HG03354 (cell line): ENCODE measurements around the gene BABAM1.

ENCODE experiments used
- ATAC-seq: cut with Tn5 transposase; IDR thresholded peaks from one replicate; pipeline ENCODE4 v1.9.1; 2021; ENCODE audit warnings: mild to moderate bottlenecking; ENCODE audit not compliant: unreplicated experiment, poor library complexity, severe bottlenecking

The BABAM1 gene

GRCh38 chr19:17318966-17319365 is 51.7 kb downstream of the BABAM1 start:
- no peak for ATAC-seq

GRCh38 chr19:17319473-17320238 is 52.4 kb downstream of the BABAM1 start:
- ATAC-seq, result no peak

- no peak for ATAC-seq
Observed at GRCh38 chr19:17320435-17320834, 53.2 kb downstream of the BABAM1 start.

- no peak for ATAC-seq
Observed at GRCh38 chr19:17321655-17322489, 54.6 kb downstream of the BABAM1 start.

GRCh38 chr19:17322854-17323253 is 55.6 kb downstream of the BABAM1 start:
- ATAC-seq, result no peak

GRCh38 chr19:17323300-17323963 is 56.2 kb downstream of the BABAM1 start:
- ATAC-seq, result no peak

GRCh38 chr19:17323964-17324332 is 56.7 kb downstream of the BABAM1 start:
- no peak for ATAC-seq

GRCh38 chr19:17324357-17325114 is 57.3 kb downstream of the BABAM1 start:
- ATAC-seq, result no peak

- no peak for ATAC-seq
Observed at GRCh38 chr19:17325133-17325532, 57.9 kb downstream of the BABAM1 start.

GRCh38 chr19:17325881-17326594 is 58.8 kb downstream of the BABAM1 start:
- ATAC-seq, result no peak

GRCh38 chr19:17326595-17326966 is 59.3 kb downstream of the BABAM1 start:
- ATAC-seq, result no peak

GRCh38 chr19:17327068-17327653 is 59.9 kb downstream of the BABAM1 start:
- no peak for ATAC-seq

GRCh38 chr19:17327654-17328516 is 60.6 kb downstream of the BABAM1 start:
- ATAC-seq, result no peak
